DOHH2 (cell line): ENCODE data around the gene PFKL.

Source experiments
- CTCF ChIP-seq: fragments of 200-600 bp; sonication (generic); IDR thresholded peaks from one replicate; pipeline ENCODE4 v1.5.1; 2014; ENCODE audit warnings: antibody characterized with exemption, mild to moderate bottlenecking, low read depth, low read length; ENCODE audit not compliant: poor library complexity, severe bottlenecking
- EZH2phosphoT487 ChIP-seq: fragments of 200-600 bp; sonication (generic); IDR thresholded peaks from 2 replicates; pipeline ENCODE4 v1.6.1; 2017; ENCODE audit warnings: borderline replicate concordance, mild to moderate bottlenecking, antibody characterized with exemption, low read length, moderate library complexity, mixed read lengths

- TF ChIP-seq CTCF (no peak), EZH2phosphoT487 (no peak)
Observed at GRCh38 chr21:44345495-44345894, 45.6 kb downstream of the PFKL start.
